Measurements from ENCODE around the gene PSD.
A peak's percentile ranks its signal among the peaks of the same experiment; 100 is the strongest.

The PSD gene

GRCh38 chr10:102404361-102405107 lies 14.1 kb downstream of the PSD start:
- no peak for DNase-seq (ENCODE audit: low spot score)

- DNase-seq (ENCODE audit: low spot score): no peak
Observed at GRCh38 chr10:102403115-102403514, 15.5 kb downstream of the PSD start.

GRCh38 chr10:102402512-102402896 lies 16.1 kb downstream of the PSD start:
- no peak for DNase-seq (ENCODE audit: low spot score)

GRCh38 chr10:102401735-102402511 lies 16.7 kb downstream of the PSD start:
- DNase-seq (ENCODE audit: low spot score): no peak

- no peak for DNase-seq (ENCODE audit: low spot score)
Observed at GRCh38 chr10:102401342-102401654, 17.3 kb downstream of the PSD start.

GRCh38 chr10:102400598-102401341 lies 17.8 kb downstream of the PSD start:
- DNase-seq (ENCODE audit: low spot score): no peak

GRCh38 chr10:102400076-102400475 lies 18.5 kb downstream of the PSD start:
- DNase-seq (ENCODE audit: low spot score): no peak

GRCh38 chr10:102399217-102400021 lies 19.2 kb downstream of the PSD start:
- peak; percentile 89 for DNase-seq (ENCODE audit: low spot score)

- DNase-seq (ENCODE audit: low spot score): no peak
Observed at GRCh38 chr10:102398172-102399020, 20.2 kb downstream of the PSD start.

GRCh38 chr10:102397222-102398171 lies 21.1 kb downstream of the PSD start:
- no peak for DNase-seq (ENCODE audit: low spot score)

- no peak for DNase-seq (ENCODE audit: low spot score)
Observed at GRCh38 chr10:102396730-102397151, 21.8 kb downstream of the PSD start.

- DNase-seq (ENCODE audit: low spot score): no peak
Observed at GRCh38 chr10:102396317-102396650, 22.3 kb downstream of the PSD start.

GRCh38 chr10:102395400-102396316 lies 22.9 kb downstream of the PSD start, which contains the start of gene NFKB2:
Gene NFKB2, plus strand, starts transcription at chr10:102395705. Its CDS starts 255 bp downstream, at chr10:102395960.
- DNase-seq (ENCODE audit: low spot score): peak; percentile 89

GRCh38 chr10:102394801-102395399 lies 23.7 kb downstream of the PSD start:
- DNase-seq (ENCODE audit: low spot score): peak; percentile 56

- peak; percentile 98 for DNase-seq (ENCODE audit: low spot score)
Observed at GRCh38 chr10:102394079-102394800, 24.3 kb downstream of the PSD start.

GRCh38 chr10:102393411-102394078 lies 25.0 kb downstream of the PSD start:
- no peak for DNase-seq (ENCODE audit: low spot score)

GRCh38 chr10:102392306-102392705 lies 26.3 kb downstream of the PSD start:
- no peak for DNase-seq (ENCODE audit: low spot score)
